IMR-90 (cell line): Measurements from ENCODE around the gene TCAP. TPM values are rescaled to one million over a fixed set of nuclear protein-coding genes. Genes with fewer than 3 reads are reported as not detected.

Experiments
- ATAC-seq: fragments of 200-7000 bp; cut with Tn5 transposase; 2 replicates; pipeline ENCODE4 v1.9.1; 2020; ENCODE audit warnings: low read depth, mild to moderate bottlenecking, moderate library complexity
- BruUV-seq: library from RNA; stranded (reverse); fragments of 400-500 nt; replicated peaks from 2 replicates; lab custom pipeline; 2021; lab: Mats Ljungman, UMichigan
- CTCF ChIA-PET: fragments of 300-600 bp; formaldehyde crosslinking; extraction: SDS; loops from one replicate; lab custom pipeline; 2021; ENCODE audit warnings: antibody characterized with exemption; lab: Yijun Ruan, JAX
- POLR2A ChIA-PET: fragments of 300-600 bp; sonication (Branson Sonifier 250); formaldehyde crosslinking; loops from one replicate; lab custom pipeline; 2022; ENCODE audit warnings: antibody characterized with exemption; ENCODE audit not compliant: unreplicated experiment; lab: Charles Lee
- DNase-seq: peaks from one replicate; pipeline ENCODE4 v3.0.0; 2013
- H2AFZ ChIP-seq: replicated peaks from 2 replicates; pipeline ENCODE3; 2013; ENCODE audit warnings: low read length, mild to moderate bottlenecking; ENCODE audit not compliant: poor library complexity
- H2AK5ac ChIP-seq: 2 replicates; pipeline ENCODE4 v1.6.1; 2013; ENCODE audit warnings: low read depth, low read length, inconsistent platforms
- H2AK9ac ChIP-seq: replicated peaks from 2 replicates; pipeline ENCODE3; 2013; ENCODE audit warnings: mild to moderate bottlenecking, low read depth, low read length, moderate library complexity; ENCODE audit not compliant: poor library complexity
- H2BK120ac ChIP-seq: 2 replicates; pipeline ENCODE4 v1.6.1; 2013; ENCODE audit warnings: low read depth, low read length, inconsistent platforms
- H2BK15ac ChIP-seq: 3 replicates; pipeline ENCODE4 v1.6.1; 2013; ENCODE audit warnings: low read depth, low read length, inconsistent platforms
- H2BK20ac ChIP-seq: 2 replicates; pipeline ENCODE4 v1.6.1; 2013; ENCODE audit warnings: low read depth, mild to moderate bottlenecking, inconsistent platforms, low read length, moderate library complexity
- H2BK5ac ChIP-seq: 2 replicates; pipeline ENCODE4 v1.6.1; 2013; ENCODE audit warnings: mild to moderate bottlenecking, low read depth, low read length, inconsistent platforms; ENCODE audit not compliant: poor library complexity, severe bottlenecking
- H3K14ac ChIP-seq: replicated peaks from 2 replicates; pipeline ENCODE4 v1.6.1; 2013; ENCODE audit warnings: low read depth, low read length, inconsistent platforms
- H3K18ac ChIP-seq: 2 replicates; pipeline ENCODE4 v1.6.1; 2013; ENCODE audit warnings: low read depth, low read length, control low read depth
- H3K23ac ChIP-seq: 2 replicates; pipeline ENCODE4 v1.6.1; 2013; ENCODE audit warnings: low read depth, low read length, inconsistent platforms
- H3K27ac ChIP-seq: 2 replicates; pipeline ENCODE4 v1.5.1; 2013; ENCODE audit warnings: mild to moderate bottlenecking, control low read depth, low read length; ENCODE audit not compliant: insufficient read depth
- H3K27me3 ChIP-seq: 2 replicates; pipeline ENCODE4 v1.6.1; 2013; ENCODE audit warnings: low read length; ENCODE audit not compliant: control insufficient read depth, insufficient read depth
- H3K36me3 ChIP-seq: 2 replicates; pipeline ENCODE4 v1.6.1; 2013; ENCODE audit warnings: low read length, mixed read lengths; ENCODE audit not compliant: control insufficient read depth, insufficient read depth
- H3K4ac ChIP-seq: 2 replicates; pipeline ENCODE4 v1.6.1; 2013; ENCODE audit warnings: low read depth, low read length, inconsistent platforms
- H3K4me1 ChIP-seq: 2 replicates; pipeline ENCODE4 v1.6.1; 2013; ENCODE audit warnings: low read length, mixed read lengths; ENCODE audit not compliant: control insufficient read depth, insufficient read depth
- H3K4me2 ChIP-seq: 2 replicates; pipeline ENCODE4 v1.6.1; 2013; ENCODE audit warnings: low read depth, mild to moderate bottlenecking, control low read depth, low read length, moderate library complexity
- H3K4me3 ChIP-seq: 2 replicates; pipeline ENCODE4 v1.5.1; 2013; ENCODE audit warnings: low read depth, mild to moderate bottlenecking, control low read depth, low read length, moderate library complexity; ENCODE audit not compliant: insufficient read depth
- H3K56ac ChIP-seq: 2 replicates; pipeline ENCODE4 v1.6.1; 2013; ENCODE audit warnings: low read length, inconsistent platforms; ENCODE audit not compliant: insufficient read depth; ENCODE audit errors: extremely low read depth
- H3K79me1 ChIP-seq, 2 experiments: 2 replicates each; pipeline ENCODE4 v1.6.1; 2013; ENCODE audit warnings: low read length in 2 of 2, inconsistent platforms in 1 of 2, low read depth in 1 of 2
- H3K9ac ChIP-seq: 2 replicates; pipeline ENCODE4 v1.6.1; 2013; ENCODE audit warnings: low read depth, low read length, control low read depth
- H3K9me1 ChIP-seq: 2 replicates; pipeline ENCODE4 v1.6.1; 2013; ENCODE audit warnings: low read length, inconsistent platforms; ENCODE audit not compliant: insufficient read depth
- H3K9me3 ChIP-seq: 2 replicates; pipeline ENCODE4 v1.6.1; 2013; ENCODE audit warnings: low read length; ENCODE audit not compliant: control insufficient read depth, insufficient read depth
- H4K20me1 ChIP-seq: 2 replicates; pipeline ENCODE4 v1.6.1; 2013; ENCODE audit warnings: low read length, inconsistent platforms; ENCODE audit not compliant: insufficient read depth
- H4K5ac ChIP-seq: 2 replicates; pipeline ENCODE4 v1.6.1; 2013; ENCODE audit warnings: mild to moderate bottlenecking, low read depth, low read length, control low read depth
- H4K8ac ChIP-seq, 2 experiments: 2 replicates each; pipeline ENCODE4 v1.6.1; 2013; ENCODE audit warnings: low read depth in 2 of 2, low read length in 2 of 2, control low read depth in 1 of 2, inconsistent platforms in 1 of 2
- H4K91ac ChIP-seq: 2 replicates; pipeline ENCODE4 v1.6.1; 2013; ENCODE audit warnings: low read depth, low read length, inconsistent platforms; ENCODE audit not compliant: insufficient read depth
- BHLHE40 ChIP-seq: fragments of 150-350 bp; IDR thresholded peaks from 2 replicates; pipeline ENCODE4 v1.6.1; 2016; ENCODE audit warnings: mild to moderate bottlenecking, low read depth, low read length
- CEBPB ChIP-seq: IDR thresholded peaks from 2 replicates; pipeline ENCODE4 v1.6.1; 2012; ENCODE audit warnings: low read depth, low read length, improper control_type of control experiment
- CHD1 ChIP-seq: IDR thresholded peaks from 2 replicates; pipeline ENCODE4 v1.6.1; 2012; ENCODE audit warnings: low read depth, low read length, improper control_type of control experiment
- NFE2L2 ChIP-seq: fragments of 150-350 bp; IDR thresholded peaks from 2 replicates; pipeline ENCODE4 v1.6.1; 2016; ENCODE audit warnings: low read depth, mild to moderate bottlenecking, low read length
- POLR2A ChIP-seq: IDR thresholded peaks from 2 replicates; pipeline ENCODE4 v1.6.1; 2012; ENCODE audit warnings: mild to moderate bottlenecking, low read depth, low read length
- RAD21 ChIP-seq: IDR thresholded peaks from 2 replicates; pipeline ENCODE4 v1.6.1; 2012; ENCODE audit warnings: low read length, improper control_type of control experiment
- RCOR1 ChIP-seq: IDR thresholded peaks from 2 replicates; pipeline ENCODE4 v1.6.1; 2012; ENCODE audit warnings: mild to moderate bottlenecking, low read length, improper control_type of control experiment; ENCODE audit not compliant: insufficient replicate concordance
- WGBS, 2 experiments: methylation state at CpG; one replicate each; pipeline versions ENCODE4 v1.1.5 to v1.1.7; 2013; ENCODE audit warnings: missing lambda C conversion rate in 2 of 2; ENCODE audit not compliant: insufficient read length in 1 of 2; ENCODE audit errors: extremely low coverage in 2 of 2; 5-methylcytosine and 5-hydroxymethylcytosine counted together
- dilution Hi-C: fragments of 300-500 bp; cut with HindIII; formaldehyde crosslinking; loops from one replicate; pipeline ENCODE4 v1.14.3; 2018; ENCODE audit warnings: low sequenced_read_pairs; ENCODE audit not compliant: unreplicated experiment
- in situ Hi-C: fragments of 300-500 bp; cut with MboI; formaldehyde crosslinking; loops from 3 replicates; pipeline ENCODE4 v1.14.3; 2019; ENCODE audit warnings: low sequenced_read_pairs, inconsistent platforms, mixed read lengths
- intact Hi-C: fragments of 100-400 bp; cut with micrococcal nuclease; formaldehyde crosslinking; loops from 2 replicates; pipeline ENCODE4 v1.10.0; 2022
- polyA plus RNA-seq, 3 experiments: library from polyadenylated mRNA; depleted of rRNA; stranded (reverse); fragments of >200 nt; gene quantifications; 2 replicates each; pipeline ENCODE4 v1.2.3, GENCODE V29; 2012; ENCODE audit warnings: low replicate concordance in 1 of 3
- total RNA-seq: library from RNA; depleted of rRNA; stranded (reverse); fragments of >200 nt; gene quantifications from 2 replicates; pipeline ENCODE4 v1.2.3, GENCODE V29; 2012

The TCAP gene
- total and polyA plus RNA-seq, 2 of the 4 experiments (the other 2 are of a cell fraction): under 0.01 to 0.21 TPM

DNA sequence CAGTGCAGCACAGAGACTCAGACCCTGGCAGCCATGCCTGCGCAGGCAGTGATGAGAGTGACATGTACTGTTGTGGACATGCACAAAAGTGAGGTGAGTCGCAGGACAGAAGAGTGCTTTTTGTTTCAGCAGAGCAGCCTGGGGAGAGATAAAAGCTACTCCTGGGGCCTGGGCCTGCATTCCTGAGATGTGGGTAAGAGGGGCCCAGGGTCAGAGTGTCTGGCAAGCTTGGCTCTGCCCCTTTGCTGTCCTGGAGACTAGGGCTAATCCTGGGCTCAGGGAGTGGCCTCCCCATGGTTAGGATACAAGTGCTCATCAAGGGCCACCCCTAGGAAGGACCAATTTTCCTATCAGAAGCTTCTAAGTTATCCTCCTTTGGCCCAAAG lies 29.9 kb downstream of the TCAP start:
- DNase-seq (no peak), ATAC-seq (no peak)
- Histone ChIP-seq H4K20me1 (no peaks in the 10 kb centered on the region), H4K8ac (no peak overlapping the region), H3K4ac (no peak overlapping the region), H3K23ac (no peak overlapping the region), H3K79me1 (peaks cover 0 to 6% of the 10 kb centered on the region in 2 experiments; a peak in 1 of 4 replicates), H3K4me1 (peaks cover 2% of the 10 kb centered on the region; the same call in 1 of the 2 replicates), H3K9ac (no peak overlapping the region), H2AK9ac (no peak overlapping the region), H2AK5ac (no peak overlapping the region), H3K4me3 (no peak overlapping the region), H3K27me3 (no peaks in the 10 kb centered on the region), H3K36me3 (no peaks in the 10 kb centered on the region), H3K14ac (no peak overlapping the region), H3K56ac (no peak overlapping the region), H3K27ac (no peak overlapping the region), H4K5ac (no peak overlapping the region), H2AFZ (peak overlapping the region; percentile 65), H2BK5ac (peak overlapping the region; percentile 14), H3K9me3 (no peaks in the 10 kb centered on the region), H2BK15ac (no peak overlapping the region), H3K4me2 (no peak overlapping the region), H2BK120ac (no peak overlapping the region), H4K91ac (no peak overlapping the region), H3K18ac (no peak overlapping the region), H3K9me1 (0 out of 2 replicates have a peak, but pooled peaks cover 6% of the 10 kb centered on the region), H2BK20ac (no peak overlapping the region)
- intact Hi-C loops (no loop called here), dilution Hi-C loops (no loop called here), in situ Hi-C loops (no loop called here)
- BruUV-seq: no TSS peak
- no CpG with 5 or more reads among the region's 2 CpGs for WGBS, 2 experiments
- no peak for TF ChIP-seq BHLHE40
- TF ChIP-seq POLR2A: no peak
- no peak for TF ChIP-seq CHD1
- TF ChIP-seq RCOR1: no peak
- TF ChIP-seq CEBPB: no peak
- TF ChIP-seq NFE2L2: no peak
- no peak for TF ChIP-seq RAD21
- ChIA-PET CTCF (no interaction called here), POLR2A (no interaction called here)
